Muscle of leg (tissue), 11 donors: ENCODE results near the gene CAB39. TPM values are rescaled to one million over a fixed set of nuclear protein-coding genes. Genes with fewer than 3 reads are reported as not detected.
A peak's percentile ranks its signal among the peaks of the same experiment; 100 is the strongest.
"Not testable (repeated sequence)": the region's sequence is repeated elsewhere in the genome, so short reads cannot be mapped to it uniquely, and the experiment has no call there.

ENCODE experiments used
- DNase-seq: peaks from one replicate; pipeline ENCODE4 v3.0.0; 2013
- H3K27ac ChIP-seq: one replicate; pipeline ENCODE4 v1.5.1; 2013; ENCODE audit warnings: mild to moderate bottlenecking, low read length, control low read depth
- H3K27me3 ChIP-seq: one replicate; pipeline ENCODE4 v1.6.1; 2013; ENCODE audit warnings: low read length; ENCODE audit not compliant: control insufficient read depth, insufficient read depth
- H3K36me3 ChIP-seq: one replicate; pipeline ENCODE4 v1.6.1; 2013; ENCODE audit warnings: low read length; ENCODE audit not compliant: control insufficient read depth, insufficient read depth
- H3K4me1 ChIP-seq: one replicate; pipeline ENCODE4 v1.6.1; 2013; ENCODE audit warnings: low read length; ENCODE audit not compliant: control insufficient read depth, insufficient read depth
- H3K4me3 ChIP-seq: one replicate; pipeline ENCODE4 v1.5.1; 2013; ENCODE audit warnings: low read length, control low read depth
- H3K9me3 ChIP-seq: replicated peaks from 2 replicates; pipeline ENCODE4 v1.6.1; 2013; ENCODE audit warnings: low read depth, low read length; ENCODE audit not compliant: control insufficient read depth
- WGBS: methylation state at CpG from one replicate; pipeline ENCODE4 v1.1.5; 2013; ENCODE audit warnings: missing lambda C conversion rate; ENCODE audit not compliant: insufficient coverage; 5-methylcytosine and 5-hydroxymethylcytosine counted together
- polyA plus RNA-seq, 8 donors: library from polyadenylated mRNA; unstranded; fragments of 120-200 nt; gene quantifications; one replicate each; pipeline versions ENCODE4 v1.2.1 to v1.2.3, GENCODE V29; 2013; ENCODE audit warnings: inconsistent platforms in 1 of 8, low replicate concordance in 1 of 8; ENCODE audit not compliant: insufficient read length in 8 of 8, insufficient read depth in 1 of 8
- total RNA-seq: library from RNA; stranded (reverse); fragments of 120-200 nt; gene quantifications from one replicate; pipeline ENCODE4 v1.2.4, GENCODE V29; 2013

Gene CAB39
- total and polyA plus RNA-seq, 9 donors = 48.3 to 61.8 (median 57.9) TPM

DNA sequence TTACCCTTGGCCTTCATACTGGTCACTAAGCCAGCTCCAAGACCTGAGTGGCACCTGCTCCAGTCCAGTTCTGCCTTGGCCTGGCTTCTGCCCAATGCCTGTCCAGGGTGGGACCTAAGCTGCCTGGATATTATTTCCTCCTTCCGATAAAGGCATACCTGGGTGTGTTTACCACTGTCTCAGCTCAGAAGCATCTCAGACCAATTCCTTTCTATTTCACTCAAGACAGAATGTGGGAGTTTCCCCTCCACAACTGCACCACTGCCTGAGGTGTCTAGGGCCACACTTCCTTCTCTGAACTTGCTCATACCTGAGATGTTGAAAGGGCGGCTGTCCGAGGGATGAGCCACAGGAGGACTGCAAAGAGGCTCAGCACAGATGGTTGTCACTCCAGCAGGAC lies 18.4 kb upstream of the CAB39 start:
- Histone ChIP-seq H3K27ac (no peak overlapping the region), H3K36me3 (no peaks in the 10 kb centered on the region), H3K4me1 (no peaks in the 10 kb centered on the region), H3K4me3 (no peak overlapping the region), H3K9me3 (no peaks in the 10 kb centered on the region), H3K27me3 (no peaks in the 10 kb centered on the region)
- DNase-seq = no peak
- 93% methylated on average over 3 of the region's 3 CpGs for WGBS

DNA sequence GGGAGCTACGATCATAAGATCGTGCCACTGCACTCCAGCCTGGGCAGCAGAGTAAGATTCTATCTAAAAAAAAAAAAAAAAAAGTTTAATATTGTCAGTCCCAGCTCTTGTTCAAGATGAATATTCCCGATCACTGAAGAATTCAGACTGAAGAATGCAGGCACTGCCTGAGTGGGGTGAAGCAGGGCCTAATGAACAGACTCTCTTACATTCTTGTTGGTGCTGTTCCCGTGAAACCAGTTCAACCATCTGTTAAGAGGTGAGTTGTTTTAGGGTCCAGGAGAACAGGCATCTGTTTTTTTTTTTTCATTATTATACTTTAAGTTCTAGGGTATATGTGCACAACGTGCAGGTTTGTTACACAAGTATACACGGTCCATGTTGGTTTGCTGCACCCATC lies 17.1 kb upstream of the CAB39 start:
- no peaks in the 10 kb centered on the region for H3K36me3 ChIP-seq
- no peak overlapping the region for H3K4me3 ChIP-seq
- H3K4me1 ChIP-seq = no peaks in the 10 kb centered on the region
- H3K27me3 ChIP-seq = peaks cover under 1% of the 10 kb centered on the region
- WGBS = no CpG with 5 or more reads among the region's 6 CpGs
- no peak overlapping the region for H3K27ac ChIP-seq
- no peak for DNase-seq
- no peaks in the 10 kb centered on the region for H3K9me3 ChIP-seq

DNA sequence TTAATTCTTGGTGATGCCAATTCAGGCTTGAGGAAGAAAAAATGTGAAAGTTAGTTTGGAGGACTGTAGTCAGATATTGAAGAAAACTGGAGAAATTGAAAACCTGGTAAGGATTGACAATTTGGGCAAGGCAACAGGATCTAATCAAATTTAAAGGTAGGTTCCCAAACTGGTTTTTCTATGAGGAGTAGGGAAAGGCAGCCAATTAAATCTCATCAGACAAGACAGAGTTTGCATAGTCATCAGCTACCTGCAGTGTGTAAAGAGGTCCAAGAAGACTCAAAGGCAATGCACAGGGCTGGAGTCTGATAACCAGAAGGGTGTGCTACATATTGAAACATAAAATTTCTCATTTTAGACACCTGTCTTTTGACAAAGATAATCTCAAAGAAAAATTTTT lies 16.0 kb upstream of the CAB39 start:
- H3K36me3 ChIP-seq = no peaks in the 10 kb centered on the region
- no peak overlapping the region for H3K27ac ChIP-seq
- no peaks in the 10 kb centered on the region for H3K4me1 ChIP-seq
- H3K27me3 ChIP-seq = peaks cover 2% of the 10 kb centered on the region
- H3K9me3 ChIP-seq = no peaks in the 10 kb centered on the region
- no peak overlapping the region for H3K4me3 ChIP-seq
- no peak for DNase-seq

DNA sequence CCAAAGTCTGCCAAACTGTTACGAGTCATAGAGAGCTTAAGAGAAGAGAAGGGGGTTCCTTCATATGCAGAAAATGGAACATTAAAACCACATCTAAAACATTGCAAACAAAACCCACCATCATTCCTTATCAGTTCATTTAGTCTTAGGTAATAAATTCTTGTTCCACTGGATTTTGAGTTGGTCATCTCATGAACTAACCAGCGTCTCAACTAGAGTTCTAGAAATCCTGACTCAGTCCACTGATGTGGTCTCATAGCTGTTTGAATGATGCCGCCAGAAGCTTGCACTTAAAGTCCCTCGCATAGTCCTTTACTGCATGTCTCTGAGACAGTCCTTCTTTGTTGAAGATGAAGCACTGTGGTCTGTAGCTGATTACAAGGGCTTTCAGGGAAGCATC lies 15.0 kb upstream of the CAB39 start:
- 97% methylated on average over 3 of the region's 4 CpGs for WGBS
- Histone ChIP-seq H3K27me3 (peaks cover 2% of the 10 kb centered on the region), H3K4me3 (no peak overlapping the region), H3K4me1 (no peaks in the 10 kb centered on the region), H3K9me3 (peaks cover 2% of the 10 kb centered on the region), H3K27ac (no peak overlapping the region), H3K36me3 (no peaks in the 10 kb centered on the region)
- DNase-seq = no peak

GRCh38 chr2:230698753-230699152 lies 13.9 kb upstream of the CAB39 start:
- H3K27ac ChIP-seq, H3K27me3 ChIP-seq, H3K4me3 ChIP-seq, DNase-seq, H3K9me3 ChIP-seq, H3K36me3 ChIP-seq, H3K4me1 ChIP-seq: not testable (repeated sequence)
- WGBS = 73% methylated on average over 2 of the region's 3 CpGs

DNA sequence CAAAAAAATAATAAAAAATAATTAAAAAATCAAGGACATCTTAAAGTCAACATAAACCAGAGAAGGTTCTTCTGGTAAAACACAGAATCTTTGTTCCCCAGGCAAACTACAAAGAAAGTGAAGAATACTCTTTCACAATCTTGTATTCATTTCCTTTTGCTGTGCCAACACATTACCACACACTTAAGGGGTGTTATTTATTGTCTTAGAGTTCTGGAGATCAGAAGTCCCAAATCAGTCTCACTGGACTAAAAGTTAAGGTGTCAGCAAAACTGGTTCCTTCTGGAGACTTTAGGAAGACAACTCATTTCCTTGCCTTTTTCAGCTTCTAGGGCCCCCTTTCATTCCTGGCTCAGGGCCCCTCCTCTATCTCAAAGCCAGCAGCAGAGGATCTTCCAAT lies 12.2 kb upstream of the CAB39 start:
- Histone ChIP-seq H3K27me3 (peaks cover 2% of the 10 kb centered on the region), H3K4me1 (no peaks in the 10 kb centered on the region), H3K9me3 (peaks cover 2% of the 10 kb centered on the region), H3K4me3 (no peak overlapping the region), H3K36me3 (no peaks in the 10 kb centered on the region), H3K27ac (no peak overlapping the region)
- DNase-seq = peak; percentile 52

- DNase-seq = no peak
- H3K9me3 ChIP-seq = peaks cover 2% of the 10 kb centered on the region
- H3K36me3 ChIP-seq = no peaks in the 10 kb centered on the region
- H3K27ac ChIP-seq = no peak overlapping the region
- H3K27me3 ChIP-seq = peaks cover 2% of the 10 kb centered on the region
- H3K4me1 ChIP-seq = no peaks in the 10 kb centered on the region
- WGBS = no CpG with 5 or more reads among the region's 3 CpGs
- no peak overlapping the region for H3K4me3 ChIP-seq
These were observed 11.3 kb upstream of the CAB39 start for GRCh38 chr2:230701308-230701707.

- H3K27me3 ChIP-seq, H3K4me3 ChIP-seq, DNase-seq, H3K9me3 ChIP-seq, H3K27ac ChIP-seq, H3K4me1 ChIP-seq, H3K36me3 ChIP-seq: not testable (repeated sequence)
- 71% methylated on average over 1 of the region's 4 CpGs for WGBS
These were observed 10.2 kb upstream of the CAB39 start for GRCh38 chr2:230702457-230702856.

DNA sequence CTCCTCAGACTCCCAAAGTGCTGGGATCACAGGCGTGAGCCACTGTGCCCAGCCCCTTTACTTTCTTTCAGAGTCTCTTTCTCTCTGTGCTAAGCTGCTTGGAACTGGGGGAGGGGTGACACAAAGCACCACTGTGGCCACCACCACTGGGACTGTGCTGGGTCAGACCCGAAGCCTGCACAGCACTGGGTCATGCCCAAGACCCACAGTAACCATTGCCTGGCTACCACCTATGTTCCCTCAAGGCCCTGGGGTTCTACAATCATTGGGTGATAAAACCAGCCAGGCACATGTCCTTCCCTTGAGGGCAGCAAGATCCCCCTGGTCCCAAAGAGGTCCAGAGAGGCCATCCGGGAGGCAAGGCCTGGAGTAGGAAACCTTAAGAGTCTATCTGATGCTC lies 9.1 kb upstream of the CAB39 start:
- 75% methylated on average over 2 of the region's 3 CpGs for WGBS
- H3K27ac ChIP-seq = no peak overlapping the region
- no peak for DNase-seq
- peaks cover 2% of the 10 kb centered on the region for H3K27me3 ChIP-seq
- H3K36me3 ChIP-seq = no peaks in the 10 kb centered on the region
- no peak overlapping the region for H3K4me3 ChIP-seq
- H3K9me3 ChIP-seq = peaks cover 2% of the 10 kb centered on the region
- H3K4me1 ChIP-seq = no peaks in the 10 kb centered on the region

DNA sequence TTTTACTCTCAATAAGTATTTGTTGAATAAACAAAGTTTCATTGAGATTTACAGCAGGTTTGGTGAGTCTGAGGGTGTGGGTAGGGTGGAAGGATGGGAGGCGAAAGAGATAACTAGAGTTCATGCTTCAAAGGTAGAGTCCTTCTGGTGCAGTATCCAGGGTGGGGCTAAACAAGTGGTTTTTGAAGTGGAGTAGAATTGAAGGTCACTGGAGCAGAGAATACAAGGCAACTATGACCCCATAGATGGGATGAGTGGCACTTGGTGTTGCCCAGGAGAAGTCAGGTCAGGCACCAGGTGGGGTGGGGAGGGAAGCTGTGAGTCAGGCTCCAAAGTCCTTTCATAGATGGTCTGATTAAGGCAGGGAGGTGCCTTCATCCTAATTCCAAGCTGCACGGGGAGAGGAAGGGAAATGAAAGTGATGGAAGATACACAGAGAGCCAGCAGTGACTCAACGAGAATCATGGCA lies 6.6 kb upstream of the CAB39 start:
- no peaks in the 10 kb centered on the region for H3K27me3 ChIP-seq
- no peak overlapping the region for H3K27ac ChIP-seq
- no peak overlapping the region for H3K4me3 ChIP-seq
- 79% methylated on average over 3 of the region's 3 CpGs for WGBS
- H3K9me3 ChIP-seq = peaks cover 2% of the 10 kb centered on the region
- no peak for DNase-seq
- no peaks in the 10 kb centered on the region for H3K4me1 ChIP-seq
- H3K36me3 ChIP-seq = no peaks in the 10 kb centered on the region

GRCh38 chr2:230706966-230707365 lies 5.7 kb upstream of the CAB39 start:
- no peak for DNase-seq
- H3K4me1 ChIP-seq = peaks cover 1% of the 10 kb centered on the region
- no peaks in the 10 kb centered on the region for H3K36me3 ChIP-seq
- H3K4me3 ChIP-seq = no peak overlapping the region
- WGBS = 85% methylated on average over 2 of the region's 8 CpGs
- no peak overlapping the region for H3K27ac ChIP-seq
- H3K9me3 ChIP-seq = peaks cover 2% of the 10 kb centered on the region
- H3K27me3 ChIP-seq = no peaks in the 10 kb centered on the region
